Neural crest cell (in vitro differentiated cells): ENCODE measurements around the gene CRACR2B. TPM values are rescaled to one million over a fixed set of nuclear protein-coding genes. Genes with fewer than 3 reads are reported as not detected.

ENCODE experiments used
- DNase-seq: peaks from one replicate; pipeline ENCODE4 v3.0.0; 2021; ENCODE audit warnings: low read depth, mixed read lengths, low spot score
- H3K27ac Mint-ChIP-seq: one replicate; pipeline ENCODE4 v1.8.0; 2021; ENCODE audit warnings: mild to moderate bottlenecking, mixed read lengths; ENCODE audit not compliant: unreplicated experiment
- H3K27me3 Mint-ChIP-seq: 2 replicates; pipeline ENCODE4 v1.8.0; 2021; ENCODE audit warnings: low read depth, mild to moderate bottlenecking, mixed read lengths
- H3K36me3 Mint-ChIP-seq: 2 replicates; pipeline ENCODE4 v1.8.0; 2021; ENCODE audit warnings: low read depth, mild to moderate bottlenecking, mixed read lengths
- H3K4me1 Mint-ChIP-seq: 2 replicates; pipeline ENCODE4 v1.8.0; 2021; ENCODE audit warnings: mixed read lengths
- H3K4me3 Mint-ChIP-seq: one replicate; pipeline ENCODE4 v1.8.0; 2021; ENCODE audit warnings: mild to moderate bottlenecking, mixed read lengths
- H3K9me3 Mint-ChIP-seq: 2 replicates; pipeline ENCODE4 v1.8.0; 2021; ENCODE audit warnings: mixed read lengths
- total RNA-seq: library from RNA; stranded (reverse); gene quantifications from 2 replicates; pipeline ENCODE4 v1.2.1, GENCODE V29; 2021
- TF ChIP-seq, protein P1 (sequence below): fragments of 200-600 bp; sonication (generic); conservative IDR thresholded peaks from 2 replicates; pipeline ENCODE4 v1.5.0; 2021; ENCODE audit warnings: antibody characterized with exemption, mild to moderate bottlenecking

Gene CRACR2B
- total RNA-seq, 1 donor from 2014 or later = 2.7 TPM

DNA sequence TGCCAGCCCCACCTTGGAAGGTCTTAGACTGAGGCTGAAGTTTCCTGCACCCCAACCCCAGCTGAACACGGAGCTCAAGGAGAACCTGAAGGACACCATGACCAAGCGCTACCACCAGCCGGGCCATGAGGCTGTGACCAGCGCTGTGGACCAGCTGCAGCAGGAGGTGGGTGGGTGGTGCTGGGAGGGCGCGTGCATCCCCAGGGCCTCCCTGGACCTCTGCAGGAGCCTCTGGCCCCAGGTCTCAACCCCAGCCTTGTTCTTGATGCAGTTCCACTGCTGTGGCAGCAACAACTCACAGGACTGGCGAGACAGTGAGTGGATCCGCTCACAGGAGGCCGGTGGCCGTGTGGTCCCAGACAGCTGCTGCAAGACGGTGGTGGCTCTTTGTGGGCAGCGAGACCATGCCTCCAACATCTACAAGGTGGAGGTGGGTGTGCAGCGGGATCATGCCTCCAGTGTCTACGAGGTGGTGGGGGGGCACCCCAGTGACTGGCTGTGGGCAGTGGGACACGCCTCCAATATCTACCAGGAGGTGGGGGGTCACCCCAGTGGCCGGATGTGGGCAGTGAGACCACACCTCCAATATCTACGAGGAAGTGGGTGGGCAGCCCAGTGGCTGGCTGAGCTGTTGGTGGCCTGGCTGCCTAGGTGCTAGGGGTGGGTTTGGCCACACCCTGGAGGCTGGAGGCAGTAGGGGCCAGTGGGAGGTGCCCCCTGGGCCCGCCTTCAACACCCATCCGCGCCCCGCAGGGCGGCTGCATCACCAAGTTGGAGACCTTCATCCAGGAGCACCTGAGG is 9.7 kb downstream of the CRACR2B start:
- DNase-seq = no peak
- Mint-ChIP-seq H3K36me3 (peaks cover 5% of the 10 kb centered on the region), H3K9me3 (no peaks in the 10 kb centered on the region), H3K4me3 (peak overlapping the region; percentile 64), H3K4me1 (peaks cover 19% of the 10 kb centered on the region), H3K27ac (no peak overlapping the region), H3K27me3 (peaks cover 4% of the 10 kb centered on the region)
- TF ChIP-seq, protein P1, sequence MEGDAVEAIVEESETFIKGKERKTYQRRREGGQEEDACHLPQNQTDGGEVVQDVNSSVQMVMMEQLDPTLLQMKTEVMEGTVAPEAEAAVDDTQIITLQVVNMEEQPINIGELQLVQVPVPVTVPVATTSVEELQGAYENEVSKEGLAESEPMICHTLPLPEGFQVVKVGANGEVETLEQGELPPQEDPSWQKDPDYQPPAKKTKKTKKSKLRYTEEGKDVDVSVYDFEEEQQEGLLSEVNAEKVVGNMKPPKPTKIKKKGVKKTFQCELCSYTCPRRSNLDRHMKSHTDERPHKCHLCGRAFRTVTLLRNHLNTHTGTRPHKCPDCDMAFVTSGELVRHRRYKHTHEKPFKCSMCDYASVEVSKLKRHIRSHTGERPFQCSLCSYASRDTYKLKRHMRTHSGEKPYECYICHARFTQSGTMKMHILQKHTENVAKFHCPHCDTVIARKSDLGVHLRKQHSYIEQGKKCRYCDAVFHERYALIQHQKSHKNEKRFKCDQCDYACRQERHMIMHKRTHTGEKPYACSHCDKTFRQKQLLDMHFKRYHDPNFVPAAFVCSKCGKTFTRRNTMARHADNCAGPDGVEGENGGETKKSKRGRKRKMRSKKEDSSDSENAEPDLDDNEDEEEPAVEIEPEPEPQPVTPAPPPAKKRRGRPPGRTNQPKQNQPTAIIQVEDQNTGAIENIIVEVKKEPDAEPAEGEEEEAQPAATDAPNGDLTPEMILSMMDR = no peak

DNA sequence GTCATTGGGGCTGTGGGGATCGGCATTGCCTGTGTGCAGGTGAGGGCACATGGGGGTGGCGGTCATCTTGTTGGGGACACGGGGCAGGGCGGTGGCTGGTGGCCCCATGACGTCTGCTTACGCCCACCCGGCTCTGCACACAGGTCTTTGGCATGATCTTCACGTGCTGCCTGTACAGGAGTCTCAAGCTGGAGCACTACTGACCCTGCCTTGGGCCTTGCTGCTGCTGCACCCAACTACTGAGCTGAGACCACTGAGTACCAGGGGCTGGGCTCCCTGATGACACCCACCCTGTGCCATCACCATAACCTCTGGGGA is 10.2 kb downstream of the CRACR2B start:
- Mint-ChIP-seq H3K4me1 (peaks cover 19% of the 10 kb centered on the region), H3K27me3 (peaks cover 3% of the 10 kb centered on the region), H3K4me3 (peak overlapping the region; percentile 75), H3K9me3 (no peaks in the 10 kb centered on the region), H3K27ac (no peak overlapping the region), H3K36me3 (peaks cover 5% of the 10 kb centered on the region)
- TF ChIP-seq, protein P1 = no peak
- DNase-seq = no peak

DNA sequence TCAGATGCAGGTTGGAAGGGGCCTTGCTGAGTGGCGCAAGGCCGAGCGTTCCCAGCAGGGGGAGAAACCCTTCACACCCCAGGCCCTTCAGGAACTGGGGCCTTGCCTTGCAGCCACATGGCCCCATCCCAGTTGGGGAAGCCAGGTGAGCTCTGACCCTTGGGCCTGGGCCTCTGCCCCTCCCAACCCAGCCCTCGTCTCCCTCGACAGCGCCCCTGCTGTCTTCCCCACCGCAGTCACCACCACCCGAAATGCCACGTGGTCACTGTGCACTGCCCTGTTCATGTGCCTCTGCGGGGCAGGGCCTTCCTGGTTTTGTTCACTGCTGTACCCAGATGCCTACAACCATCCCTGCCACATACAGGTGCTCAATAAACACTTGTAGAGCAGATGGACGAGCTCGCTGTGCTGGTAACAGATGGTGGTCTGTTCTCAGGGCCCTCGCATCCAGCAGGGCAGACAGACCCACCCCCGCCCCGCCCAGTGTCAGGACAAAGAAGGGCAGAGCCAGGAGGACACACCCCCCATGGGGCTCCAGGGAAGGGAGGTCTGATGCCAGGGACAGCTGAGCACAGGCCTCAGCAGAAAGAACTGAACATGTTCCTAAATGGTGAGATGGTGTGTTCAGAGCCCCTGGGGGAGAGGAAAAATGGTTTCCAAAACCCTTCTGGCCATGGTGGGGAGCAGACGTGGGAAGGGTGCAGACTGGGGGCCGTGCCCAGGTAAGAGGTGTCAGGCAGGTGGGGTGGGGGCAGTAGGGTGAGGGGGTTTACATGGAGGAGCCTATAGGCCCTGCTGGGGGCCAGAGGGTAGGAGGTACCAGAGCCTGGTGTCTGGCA is 10.9 kb downstream of the CRACR2B start:
- Mint-ChIP-seq H3K9me3 (no peaks in the 10 kb centered on the region), H3K4me3 (peak overlapping the region; percentile 75), H3K27ac (no peak overlapping the region), H3K27me3 (peaks cover 7% of the 10 kb centered on the region), H3K4me1 (peaks cover 18% of the 10 kb centered on the region), H3K36me3 (peaks cover 5% of the 10 kb centered on the region)
- TF ChIP-seq, protein P1 = peak; percentile 39
- no peak for DNase-seq

DNA sequence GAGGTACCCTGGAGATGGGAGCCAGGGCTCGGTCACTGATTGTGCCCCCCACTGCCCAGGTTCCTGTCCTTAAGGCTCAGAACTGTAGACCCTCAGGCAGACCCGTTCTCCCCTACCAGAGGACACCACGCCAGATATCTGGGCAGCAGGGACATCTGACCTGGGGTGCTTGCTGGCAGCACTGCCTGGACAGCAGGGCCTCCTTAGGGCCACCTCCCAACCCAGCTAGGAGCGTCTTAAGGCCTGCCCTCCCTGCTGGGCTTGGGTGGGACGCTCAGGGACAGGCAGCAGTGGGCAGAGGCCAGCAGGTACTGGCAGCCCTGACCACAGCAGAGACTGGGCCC is 11.5 kb downstream of the CRACR2B start:
- no peak overlapping the region for H3K27ac Mint-ChIP-seq
- peaks cover 5% of the 10 kb centered on the region for H3K36me3 Mint-ChIP-seq
- H3K4me1 Mint-ChIP-seq = peaks cover 12% of the 10 kb centered on the region
- peaks cover 6% of the 10 kb centered on the region for H3K27me3 Mint-ChIP-seq
- H3K9me3 Mint-ChIP-seq = no peaks in the 10 kb centered on the region
- peak overlapping the region; percentile 85 for H3K4me3 Mint-ChIP-seq
- TF ChIP-seq, protein P1 = no peak
- DNase-seq = no peak

DNA sequence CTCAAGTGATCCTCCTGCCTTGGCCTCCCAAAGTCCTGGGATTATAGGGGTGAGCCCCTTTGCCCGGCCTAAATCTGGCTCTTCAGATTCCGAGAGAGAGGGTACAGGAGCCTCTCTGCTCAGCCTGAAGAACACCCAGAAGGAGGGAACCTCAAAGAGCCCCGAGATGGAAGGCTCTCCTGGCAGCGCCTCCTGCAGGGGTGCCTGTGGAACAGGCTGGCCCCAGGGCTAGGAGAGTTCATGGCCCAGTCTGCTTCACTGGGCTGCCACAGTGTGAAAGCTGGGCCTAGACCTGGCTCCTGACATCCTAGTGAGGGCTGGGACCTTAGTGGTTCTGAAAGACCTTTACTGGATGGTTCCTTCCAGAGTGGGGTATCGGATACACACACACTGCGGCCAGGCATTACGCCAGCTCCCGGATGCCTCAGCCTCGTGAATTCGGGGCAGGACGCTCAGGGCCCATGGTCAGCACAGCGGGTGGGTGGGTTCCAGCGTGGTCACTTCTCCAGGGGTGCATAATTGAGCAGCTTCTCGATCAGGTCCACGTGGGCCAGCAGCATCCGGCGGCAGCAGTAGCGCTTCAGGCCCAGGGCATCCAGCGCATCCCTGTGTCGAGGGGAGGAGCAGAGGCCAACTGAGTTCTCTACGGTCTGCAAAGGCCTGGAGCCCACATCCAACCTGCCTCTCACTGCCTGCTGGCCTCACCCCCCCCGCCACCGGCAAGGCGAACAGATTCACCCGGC is 12.3 kb downstream of the CRACR2B start:
- H3K36me3 Mint-ChIP-seq = peaks cover 5% of the 10 kb centered on the region
- no peak overlapping the region for H3K27ac Mint-ChIP-seq
- peak overlapping the region; percentile 85 for H3K4me3 Mint-ChIP-seq
- TF ChIP-seq, protein P1 = peak; percentile 29
- no peaks in the 10 kb centered on the region for H3K9me3 Mint-ChIP-seq
- DNase-seq = no peak
- peaks cover 17% of the 10 kb centered on the region for H3K4me1 Mint-ChIP-seq
- peaks cover 10% of the 10 kb centered on the region for H3K27me3 Mint-ChIP-seq
